HCT116 (cell line): ENCODE results near the gene SRP54.

Experiments used
- EZH2 ChIP-seq: fragments of 200-600 bp; sonication (generic); IDR thresholded peaks from 2 replicates; pipeline ENCODE4 v1.6.1; 2017; ENCODE audit warnings: antibody characterized with exemption, mixed run types
- EZH2phosphoT487 ChIP-seq: fragments of 200-600 bp; IDR thresholded peaks from 2 replicates; pipeline ENCODE4 v1.6.1; 2018; ENCODE audit warnings: antibody characterized with exemption, borderline replicate concordance
- JUND ChIP-seq: IDR thresholded peaks from 2 replicates; pipeline ENCODE4 v1.6.1; 2012
- POLR2AphosphoS5 ChIP-seq: IDR thresholded peaks from 2 replicates; pipeline ENCODE4 v1.6.1; 2011; ENCODE audit warnings: mild to moderate bottlenecking, low read depth, low read length, moderate library complexity
- RAD21 ChIP-seq: IDR thresholded peaks from 2 replicates; pipeline ENCODE4 v1.6.1; 2012; ENCODE audit warnings: low read depth, mild to moderate bottlenecking
- TF ChIP-seq, protein P1 (sequence below), 3 experiments: fragments of 200-600 bp in 1 of 3; sonication (generic) in 1 of 3; IDR thresholded peaks in 2 of 3; conservative IDR thresholded peaks in 1 of 3; 2 replicates each; pipeline ENCODE4 v1.5.1; 2012 to 2017; ENCODE audit warnings: low read depth in 2 of 3, low read length in 2 of 3, antibody characterized with exemption in 1 of 3, borderline replicate concordance in 1 of 3, control low read depth in 1 of 3, mild to moderate bottlenecking in 1 of 3, mixed read lengths in 1 of 3, mixed run types in 1 of 3, moderate library complexity in 1 of 3; ENCODE audit not compliant: insufficient read depth in 1 of 3

DNA sequence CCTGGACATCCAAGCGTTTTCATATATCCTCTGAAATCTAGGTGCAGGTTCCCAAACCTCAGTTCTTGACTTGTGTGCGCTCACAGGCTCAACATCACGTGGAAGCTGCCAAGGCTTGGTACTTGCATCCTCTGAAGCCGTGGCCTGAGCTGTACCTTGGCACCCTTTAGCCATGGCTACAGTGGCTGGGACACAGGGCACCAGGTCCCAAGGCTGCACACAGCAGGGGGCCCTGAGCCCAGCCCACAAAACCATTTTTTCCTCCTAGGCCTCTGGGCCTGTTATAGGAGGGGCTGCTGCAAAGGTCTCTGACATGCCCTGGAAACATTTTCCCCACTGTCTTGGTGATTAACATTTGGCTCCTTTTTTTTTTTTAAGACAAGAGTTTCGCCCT, 51.6 kb downstream of the SRP54 start:
- TF ChIP-seq RAD21 (no peak), JUND (no peak), EZH2phosphoT487 (no peak), POLR2AphosphoS5 (no peak), EZH2 (no peak)
- TF ChIP-seq, protein P1, sequence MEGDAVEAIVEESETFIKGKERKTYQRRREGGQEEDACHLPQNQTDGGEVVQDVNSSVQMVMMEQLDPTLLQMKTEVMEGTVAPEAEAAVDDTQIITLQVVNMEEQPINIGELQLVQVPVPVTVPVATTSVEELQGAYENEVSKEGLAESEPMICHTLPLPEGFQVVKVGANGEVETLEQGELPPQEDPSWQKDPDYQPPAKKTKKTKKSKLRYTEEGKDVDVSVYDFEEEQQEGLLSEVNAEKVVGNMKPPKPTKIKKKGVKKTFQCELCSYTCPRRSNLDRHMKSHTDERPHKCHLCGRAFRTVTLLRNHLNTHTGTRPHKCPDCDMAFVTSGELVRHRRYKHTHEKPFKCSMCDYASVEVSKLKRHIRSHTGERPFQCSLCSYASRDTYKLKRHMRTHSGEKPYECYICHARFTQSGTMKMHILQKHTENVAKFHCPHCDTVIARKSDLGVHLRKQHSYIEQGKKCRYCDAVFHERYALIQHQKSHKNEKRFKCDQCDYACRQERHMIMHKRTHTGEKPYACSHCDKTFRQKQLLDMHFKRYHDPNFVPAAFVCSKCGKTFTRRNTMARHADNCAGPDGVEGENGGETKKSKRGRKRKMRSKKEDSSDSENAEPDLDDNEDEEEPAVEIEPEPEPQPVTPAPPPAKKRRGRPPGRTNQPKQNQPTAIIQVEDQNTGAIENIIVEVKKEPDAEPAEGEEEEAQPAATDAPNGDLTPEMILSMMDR (IDR thresholded peaks at IDR 0.05 in 2 of 3, conservative IDR thresholded peaks at IDR 0.05 in 1 of 3; ENCODE audit: borderline replicate concordance in 1 of 3, insufficient read depth in 1 of 3, low read depth in 2 of 3, low read length in 2 of 3) = no peak
